ENCODE data around the gene TOM1L2.

Gene TOM1L2

DNA sequence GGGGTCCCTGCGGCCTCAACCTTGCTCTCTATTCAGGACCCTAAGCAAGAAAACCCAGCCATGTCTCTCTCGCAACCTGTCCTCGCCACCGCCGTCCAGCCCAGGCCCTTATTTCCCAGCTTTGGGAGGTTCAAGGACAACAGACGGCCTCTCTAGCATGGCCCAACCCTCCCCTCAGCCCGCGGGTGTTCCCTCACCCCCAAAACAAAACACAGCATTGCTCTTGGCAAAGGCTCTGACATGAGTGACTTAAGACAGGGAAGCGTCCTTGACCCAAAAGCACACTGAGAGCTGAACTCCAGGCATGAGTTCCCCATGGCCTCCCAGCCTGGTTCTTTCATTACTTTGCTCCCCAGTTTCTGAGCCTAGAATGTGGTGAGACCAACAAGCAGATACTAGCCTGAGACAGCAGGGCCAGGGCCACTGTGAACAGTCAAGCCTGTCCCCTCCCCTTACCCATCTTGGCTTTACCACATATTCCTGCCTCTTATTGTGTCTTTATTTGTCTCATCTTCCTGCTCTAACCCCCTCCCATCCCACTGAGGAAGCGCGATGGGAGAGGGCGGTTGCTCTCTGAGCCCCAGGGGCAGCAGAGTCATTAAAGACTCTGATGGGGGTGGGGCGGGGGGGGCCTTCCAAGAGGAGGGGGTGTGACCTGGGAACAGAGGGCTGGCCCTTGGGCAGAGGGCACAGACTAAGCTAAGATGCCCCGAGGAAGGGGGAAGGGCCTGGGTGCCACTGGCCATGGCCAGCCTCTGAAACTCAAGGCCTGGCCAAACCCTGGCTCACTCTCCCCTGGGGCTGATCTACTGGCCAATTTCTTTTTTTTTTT lies 147.2 kb downstream of the TOM1L2 start:
- intact Hi-C loops (cut with micrococcal nuclease) = loop anchor here (2.0 to 10.0 kb wide), 3 partner anchors 16 to 210 kb away; partner anchors contain the start of genes ATPAF2, GID4 and RAI1
- H3K27ac Mint-ChIP-seq = peak overlapping the region; percentile 74
- H3K4me1 Mint-ChIP-seq (ENCODE audit: low read depth) = peaks cover 88% of the 10 kb centered on the region
- H3K9me3 Mint-ChIP-seq = no peaks in the 10 kb centered on the region
- peak overlapping the region; percentile 67 for H3K4me3 Mint-ChIP-seq
- no peaks in the 10 kb centered on the region for H3K27me3 Mint-ChIP-seq
- H3K36me3 Mint-ChIP-seq (ENCODE audit: low read depth) = peaks cover 68% of the 10 kb centered on the region

DNA sequence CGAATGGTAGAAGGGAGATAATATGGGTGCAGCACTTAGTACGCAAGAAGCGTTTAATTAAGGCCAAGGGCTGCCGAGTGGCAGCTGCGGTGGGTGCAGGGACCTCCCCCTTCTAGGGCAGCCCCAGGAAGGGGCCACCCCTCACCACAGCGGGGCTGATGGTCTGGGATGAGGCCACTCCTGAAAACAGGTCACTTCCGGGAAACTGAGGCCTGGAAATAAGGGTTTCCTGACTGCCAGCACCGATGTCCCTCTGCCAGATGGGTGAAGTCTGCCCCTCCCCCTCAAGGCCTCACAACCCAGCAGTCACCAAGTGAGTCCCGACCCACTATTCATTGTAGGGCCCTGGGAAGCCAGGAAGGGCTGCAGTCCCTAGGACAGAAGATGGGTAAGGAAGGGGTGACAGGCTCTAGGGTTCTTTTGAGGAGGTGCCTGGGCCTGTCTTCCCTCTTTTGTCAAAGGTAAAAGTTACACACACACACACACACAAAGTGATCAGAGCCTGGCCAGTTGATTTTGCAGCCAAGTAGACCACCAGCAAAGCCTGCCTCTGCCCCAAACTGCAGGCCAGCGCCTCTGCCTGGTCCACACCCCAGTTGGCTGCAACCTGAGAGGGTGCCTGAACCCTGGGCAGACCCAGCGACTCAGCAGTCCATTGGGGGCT lies 147.9 kb downstream of the TOM1L2 start:
- no peaks in the 10 kb centered on the region for H3K9me3 Mint-ChIP-seq
- H3K27ac Mint-ChIP-seq = peak overlapping the region; percentile 74
- peaks cover 68% of the 10 kb centered on the region for H3K36me3 Mint-ChIP-seq (ENCODE audit: low read depth)
- intact Hi-C loops (cut with micrococcal nuclease) = loop anchor here (2.0 to 10.0 kb wide), 3 partner anchors 17 to 211 kb away; partner anchors contain the start of genes ATPAF2, GID4 and RAI1
- peak overlapping the region; percentile 67 for H3K4me3 Mint-ChIP-seq
- no peaks in the 10 kb centered on the region for H3K27me3 Mint-ChIP-seq
- H3K4me1 Mint-ChIP-seq (ENCODE audit: low read depth) = peaks cover 88% of the 10 kb centered on the region

DNA sequence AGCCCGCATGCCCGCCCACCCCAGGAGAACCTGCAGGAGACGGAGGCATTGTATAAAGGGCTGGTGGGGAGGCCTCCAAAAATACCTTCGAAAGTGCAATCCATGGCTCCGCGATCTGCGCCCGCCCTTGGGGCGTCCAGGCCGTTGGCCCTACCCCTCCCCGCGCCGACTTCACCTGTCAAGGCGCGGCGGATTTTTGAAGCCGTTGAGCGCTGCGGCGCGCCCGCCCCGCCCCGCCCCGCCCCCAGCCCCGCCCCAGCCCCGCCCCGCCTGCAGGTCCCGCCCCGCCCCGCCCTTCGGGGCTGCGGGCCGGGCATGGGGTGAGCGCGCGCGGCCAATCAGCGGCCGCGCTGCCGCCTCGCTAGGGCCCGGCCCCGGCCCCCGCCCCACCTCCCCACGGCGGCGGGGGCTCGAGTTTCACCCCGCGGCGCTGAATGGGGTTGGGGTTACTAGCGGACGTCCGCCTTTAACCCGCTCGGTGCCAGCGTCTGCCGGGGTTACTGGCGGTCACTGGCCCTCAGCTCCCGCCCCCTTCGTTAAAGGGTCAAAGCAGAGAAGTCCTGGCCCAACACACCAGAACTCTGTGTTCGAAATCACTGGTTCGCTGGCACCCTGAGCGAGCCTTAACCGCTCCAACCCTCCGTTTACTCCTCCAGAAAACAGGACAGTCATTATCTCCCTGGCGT lies 148.6 kb downstream of the TOM1L2 start:
- Mint-ChIP-seq H3K9me3 (no peaks in the 10 kb centered on the region), H3K4me1 (ENCODE audit: low read depth) (peaks cover 91% of the 10 kb centered on the region), H3K4me3 (peak overlapping the region; percentile 67), H3K36me3 (ENCODE audit: low read depth) (peaks cover 68% of the 10 kb centered on the region), H3K27me3 (no peaks in the 10 kb centered on the region), H3K27ac (peak overlapping the region; percentile 74)
- intact Hi-C loops (cut with micrococcal nuclease) = loop anchor here (2.0 to 10.0 kb wide), 3 partner anchors 17 to 211 kb away; partner anchors contain the start of genes ATPAF2, GID4 and RAI1

- H3K4me3 Mint-ChIP-seq = peak overlapping the region; percentile 60
- H3K9me3 Mint-ChIP-seq = no peaks in the 10 kb centered on the region
- H3K27ac Mint-ChIP-seq = peak overlapping the region; percentile 41
- intact Hi-C loops (cut with micrococcal nuclease) = loop anchor here (10.0 kb wide), 2 partner anchors 138 to 212 kb away; partner anchors contain the start of genes ATPAF2, GID4 and RAI1
- H3K36me3 Mint-ChIP-seq (ENCODE audit: low read depth) = peaks cover 68% of the 10 kb centered on the region
- H3K4me1 Mint-ChIP-seq (ENCODE audit: low read depth) = peaks cover 87% of the 10 kb centered on the region
- no peaks in the 10 kb centered on the region for H3K27me3 Mint-ChIP-seq
These were observed 149.6 kb downstream of the TOM1L2 start for GRCh38 chr17:17822616-17823015.

DNA sequence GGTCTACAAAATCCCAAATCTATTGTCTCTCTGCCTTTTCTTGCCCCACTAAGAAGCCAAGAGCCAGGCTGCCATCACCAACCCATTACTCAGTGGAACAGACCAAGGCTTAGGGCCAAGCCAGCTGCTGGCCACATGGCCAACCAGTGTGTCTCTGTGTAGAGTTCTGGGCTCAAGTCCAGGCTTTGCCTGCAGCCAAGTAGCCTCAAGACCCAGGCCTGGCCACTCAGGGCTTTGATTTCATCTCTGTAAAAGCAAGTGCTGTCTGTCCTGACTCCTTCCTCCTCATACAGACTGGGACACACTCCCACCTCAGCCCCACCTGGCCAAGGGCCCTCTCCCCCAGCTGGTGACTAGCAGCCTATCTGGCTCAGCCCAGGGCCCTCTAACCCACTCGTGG lies 150.0 kb downstream of the TOM1L2 start:
- peak overlapping the region; percentile 41 for H3K27ac Mint-ChIP-seq
- intact Hi-C loops (cut with micrococcal nuclease) = loop anchor here (10.0 kb wide), 2 partner anchors 137 to 213 kb away; partner anchors contain the start of genes ATPAF2, GID4 and RAI1

DNA sequence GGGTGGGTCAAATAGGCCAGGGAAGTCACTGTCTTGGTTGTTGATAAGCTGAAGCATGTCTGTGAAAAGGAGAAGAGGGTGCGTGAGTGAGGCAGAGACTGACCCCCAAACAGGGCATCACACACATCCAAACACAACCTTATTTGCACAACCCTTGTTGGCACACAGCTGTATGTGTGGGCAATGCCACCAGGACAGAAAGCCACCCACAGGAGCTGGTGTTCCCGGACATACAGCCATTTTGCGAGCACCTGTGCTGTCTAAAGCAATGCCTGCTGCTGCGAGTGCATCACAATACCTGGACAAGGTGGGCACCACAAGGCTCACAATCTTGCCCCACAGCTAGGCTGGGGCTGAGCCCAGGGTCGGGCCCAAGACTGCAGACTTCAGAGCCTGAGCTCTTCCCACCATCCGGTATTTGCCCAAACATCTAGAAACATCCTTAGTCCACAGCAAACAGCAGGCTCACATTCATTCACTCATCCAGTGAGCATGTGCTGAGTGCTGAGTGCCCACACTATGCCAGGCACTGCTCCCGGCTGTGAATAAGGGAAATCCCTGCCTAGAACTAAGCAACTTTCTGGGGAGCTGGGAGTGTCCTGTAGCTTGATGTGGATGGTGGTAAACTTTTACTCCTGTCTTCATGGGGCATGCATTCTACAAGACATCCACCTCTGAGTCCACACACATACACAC lies 151.6 kb downstream of the TOM1L2 start:
- peaks cover 69% of the 10 kb centered on the region for H3K36me3 Mint-ChIP-seq (ENCODE audit: low read depth)

More for the DNA sequence above, 150.0 kb downstream of the TOM1L2 start:
- Mint-ChIP-seq H3K9me3 (no peaks in the 10 kb centered on the region), H3K27me3 (no peaks in the 10 kb centered on the region), H3K4me3 (peak overlapping the region; percentile 60), H3K4me1 (ENCODE audit: low read depth) (peaks cover 84% of the 10 kb centered on the region), H3K36me3 (ENCODE audit: low read depth) (peaks cover 68% of the 10 kb centered on the region)

GRCh38 chr17:17820046-17820445 lies 152.2 kb downstream of the TOM1L2 start:
- Mint-ChIP-seq H3K9me3 (no peaks in the 10 kb centered on the region), H3K4me3 (no peak overlapping the region), H3K27me3 (no peaks in the 10 kb centered on the region), H3K27ac (no peak overlapping the region), H3K36me3 (ENCODE audit: low read depth) (peaks cover 74% of the 10 kb centered on the region), H3K4me1 (ENCODE audit: low read depth) (peaks cover 76% of the 10 kb centered on the region)
- intact Hi-C loops (cut with micrococcal nuclease) = loop anchor here (10.0 kb wide), 2 partner anchors 135 to 215 kb away; partner anchors contain the start of genes ATPAF2, GID4 and RAI1

More for the DNA sequence above, 151.6 kb downstream of the TOM1L2 start:
- Mint-ChIP-seq H3K27me3 (no peaks in the 10 kb centered on the region), H3K4me3 (no peak overlapping the region), H3K9me3 (no peaks in the 10 kb centered on the region), H3K4me1 (ENCODE audit: low read depth) (peaks cover 80% of the 10 kb centered on the region), H3K27ac (no peak overlapping the region)
- intact Hi-C loops (cut with micrococcal nuclease) = loop anchor here (10.0 kb wide), 2 partner anchors 136 to 214 kb away; partner anchors contain the start of genes ATPAF2, GID4 and RAI1

DNA sequence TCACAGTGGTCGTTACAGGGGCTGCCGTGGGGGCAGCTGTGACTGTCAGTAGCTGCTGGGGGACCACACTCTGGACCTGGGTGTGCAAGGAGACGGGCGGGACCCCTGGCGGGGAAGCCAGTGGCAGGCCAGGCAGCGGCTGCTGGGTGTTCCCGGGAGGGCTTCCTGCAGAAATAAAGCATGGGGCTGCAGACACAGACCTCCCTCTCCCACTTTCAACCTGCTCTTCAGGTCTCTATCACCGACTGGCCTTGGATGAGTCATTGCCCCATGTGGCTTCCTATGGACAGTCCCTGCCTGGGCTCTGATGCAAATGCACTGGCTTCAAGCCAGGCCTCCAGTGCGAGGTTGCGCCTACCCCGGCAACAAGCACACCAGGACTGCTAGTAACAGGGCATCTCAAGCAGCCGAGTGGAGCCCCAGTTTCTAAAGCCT lies 152.6 kb downstream of the TOM1L2 start:
- Mint-ChIP-seq H3K4me1 (ENCODE audit: low read depth) (peaks cover 72% of the 10 kb centered on the region), H3K27me3 (no peaks in the 10 kb centered on the region), H3K36me3 (ENCODE audit: low read depth) (peaks cover 79% of the 10 kb centered on the region), H3K9me3 (no peaks in the 10 kb centered on the region), H3K27ac (no peak overlapping the region), H3K4me3 (no peak overlapping the region)
- intact Hi-C loops (cut with micrococcal nuclease) = no loop called here

DNA sequence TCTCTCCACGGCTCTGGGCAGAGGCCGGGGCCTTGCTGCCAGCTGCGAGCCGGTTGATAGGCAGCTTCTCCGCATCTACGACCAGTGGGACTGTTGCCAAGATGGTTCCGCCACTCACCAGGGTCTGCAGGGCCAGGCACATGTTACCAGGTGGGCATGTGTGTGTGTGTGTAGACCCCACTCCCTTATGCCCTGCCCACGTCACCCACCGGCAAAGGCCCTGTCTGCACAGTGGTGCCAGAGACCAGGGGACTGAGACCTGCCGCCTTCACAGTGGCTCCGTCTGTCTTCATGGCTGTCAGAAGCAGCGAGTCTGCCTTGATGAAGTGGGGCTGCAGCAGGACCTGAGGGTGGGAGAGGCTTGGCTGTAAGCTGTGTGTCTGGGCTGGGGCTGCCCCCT lies 153.1 kb downstream of the TOM1L2 start:
- no peak overlapping the region for H3K4me3 Mint-ChIP-seq
- H3K27me3 Mint-ChIP-seq = no peaks in the 10 kb centered on the region
- H3K9me3 Mint-ChIP-seq = no peaks in the 10 kb centered on the region
- H3K4me1 Mint-ChIP-seq (ENCODE audit: low read depth) = peaks cover 67% of the 10 kb centered on the region
- peaks cover 84% of the 10 kb centered on the region for H3K36me3 Mint-ChIP-seq (ENCODE audit: low read depth)
- intact Hi-C loops (cut with micrococcal nuclease) = no loop called here
- no peak overlapping the region for H3K27ac Mint-ChIP-seq

- intact Hi-C loops (cut with micrococcal nuclease) = no loop called here
- Mint-ChIP-seq H3K36me3 (ENCODE audit: low read depth) (peaks cover 94% of the 10 kb centered on the region), H3K27ac (peak overlapping the region; percentile 47), H3K4me1 (ENCODE audit: low read depth) (peaks cover 63% of the 10 kb centered on the region), H3K9me3 (no peaks in the 10 kb centered on the region), H3K4me3 (no peak overlapping the region), H3K27me3 (no peaks in the 10 kb centered on the region)
These were observed 154.1 kb downstream of the TOM1L2 start for GRCh38 chr17:17818088-17818526.

GRCh38 chr17:17817552-17817947 lies 154.7 kb downstream of the TOM1L2 start:
- Mint-ChIP-seq H3K27ac (no peak overlapping the region), H3K36me3 (ENCODE audit: low read depth) (peaks cover 96% of the 10 kb centered on the region), H3K4me3 (no peak overlapping the region), H3K27me3 (no peaks in the 10 kb centered on the region), H3K4me1 (ENCODE audit: low read depth) (peaks cover 58% of the 10 kb centered on the region), H3K9me3 (no peaks in the 10 kb centered on the region)
- intact Hi-C loops (cut with micrococcal nuclease) = no loop called here

DNA sequence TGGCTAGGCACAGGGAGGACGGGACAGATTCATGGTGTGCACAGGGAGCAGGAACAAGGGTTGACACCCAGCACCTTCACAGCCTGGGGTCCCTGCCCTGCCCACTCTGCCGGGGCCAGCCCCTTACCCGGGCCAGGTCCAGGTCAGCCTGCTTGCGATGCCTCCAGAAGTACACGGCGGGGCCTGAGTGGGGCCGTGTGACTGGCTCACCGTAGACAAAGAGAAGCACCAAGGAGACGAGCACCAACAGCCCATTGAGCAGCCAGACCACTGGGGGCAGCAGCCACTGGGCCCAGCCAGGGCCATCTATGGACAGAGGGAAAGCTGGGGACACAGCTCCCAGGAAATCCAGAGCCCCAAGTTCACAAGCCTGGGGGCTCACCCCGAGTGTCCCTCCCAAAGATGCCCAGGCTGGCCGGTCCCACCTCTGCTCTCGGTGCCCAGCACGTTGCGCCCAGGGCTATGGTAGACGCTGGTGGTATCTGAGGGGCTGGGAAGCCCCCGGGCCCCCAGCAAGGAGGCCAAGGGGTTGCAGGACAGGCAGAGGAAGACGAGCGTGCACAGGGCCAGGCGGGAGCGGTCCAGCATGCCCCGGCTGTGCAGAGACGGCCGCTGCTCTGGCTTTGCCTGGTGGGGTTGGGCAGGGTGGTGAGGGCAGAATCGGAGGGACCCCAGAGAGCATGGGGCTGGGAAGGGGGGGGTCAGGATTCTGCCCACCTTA lies 155.2 kb downstream of the TOM1L2 start:
- H3K4me1 Mint-ChIP-seq (ENCODE audit: low read depth) = peaks cover 52% of the 10 kb centered on the region
- H3K27ac Mint-ChIP-seq = no peak overlapping the region
- H3K36me3 Mint-ChIP-seq (ENCODE audit: low read depth) = peaks cover 96% of the 10 kb centered on the region
- H3K9me3 Mint-ChIP-seq = no peaks in the 10 kb centered on the region
- H3K27me3 Mint-ChIP-seq = no peaks in the 10 kb centered on the region
- intact Hi-C loops (cut with micrococcal nuclease) = no loop called here
- no peak overlapping the region for H3K4me3 Mint-ChIP-seq
